ENCODE measurements around the gene SIGLEC7. TPM values are rescaled to one million over a fixed set of nuclear protein-coding genes. Genes with fewer than 3 reads are reported as not detected.

The SIGLEC7 gene
- total RNA-seq, 1 donor from 2014 or later, result not detected

DNA sequence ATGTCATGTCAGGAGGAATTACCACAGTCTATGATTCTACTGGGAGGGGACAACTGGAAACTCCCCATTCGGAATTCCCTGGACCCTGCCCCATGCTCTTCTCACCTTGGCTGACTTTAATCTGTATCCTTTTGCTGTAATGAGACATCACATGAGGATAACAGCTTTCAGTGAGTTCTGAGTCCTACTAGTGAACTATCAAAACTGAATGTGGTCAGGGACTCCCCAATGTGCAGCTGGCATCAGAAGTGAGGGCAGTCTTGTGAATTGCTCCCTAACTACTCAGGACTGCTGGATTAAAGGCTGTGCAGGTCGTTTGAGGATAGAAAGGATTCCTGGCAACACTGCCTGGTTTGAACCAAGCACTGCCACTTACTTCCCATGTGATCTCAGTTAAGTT lies 15.2 kb downstream of the SIGLEC7 start:
- DNase-seq (ENCODE audit: low read depth), result no peak
- TF ChIP-seq, protein P1, sequence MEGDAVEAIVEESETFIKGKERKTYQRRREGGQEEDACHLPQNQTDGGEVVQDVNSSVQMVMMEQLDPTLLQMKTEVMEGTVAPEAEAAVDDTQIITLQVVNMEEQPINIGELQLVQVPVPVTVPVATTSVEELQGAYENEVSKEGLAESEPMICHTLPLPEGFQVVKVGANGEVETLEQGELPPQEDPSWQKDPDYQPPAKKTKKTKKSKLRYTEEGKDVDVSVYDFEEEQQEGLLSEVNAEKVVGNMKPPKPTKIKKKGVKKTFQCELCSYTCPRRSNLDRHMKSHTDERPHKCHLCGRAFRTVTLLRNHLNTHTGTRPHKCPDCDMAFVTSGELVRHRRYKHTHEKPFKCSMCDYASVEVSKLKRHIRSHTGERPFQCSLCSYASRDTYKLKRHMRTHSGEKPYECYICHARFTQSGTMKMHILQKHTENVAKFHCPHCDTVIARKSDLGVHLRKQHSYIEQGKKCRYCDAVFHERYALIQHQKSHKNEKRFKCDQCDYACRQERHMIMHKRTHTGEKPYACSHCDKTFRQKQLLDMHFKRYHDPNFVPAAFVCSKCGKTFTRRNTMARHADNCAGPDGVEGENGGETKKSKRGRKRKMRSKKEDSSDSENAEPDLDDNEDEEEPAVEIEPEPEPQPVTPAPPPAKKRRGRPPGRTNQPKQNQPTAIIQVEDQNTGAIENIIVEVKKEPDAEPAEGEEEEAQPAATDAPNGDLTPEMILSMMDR (conservative IDR thresholded peaks at IDR 0.05; ENCODE audit: low read depth, low read length), result no peak
- H3K4me3 ChIP-seq (ENCODE audit: low read depth, low read length), result no peak overlapping the region

DNA sequence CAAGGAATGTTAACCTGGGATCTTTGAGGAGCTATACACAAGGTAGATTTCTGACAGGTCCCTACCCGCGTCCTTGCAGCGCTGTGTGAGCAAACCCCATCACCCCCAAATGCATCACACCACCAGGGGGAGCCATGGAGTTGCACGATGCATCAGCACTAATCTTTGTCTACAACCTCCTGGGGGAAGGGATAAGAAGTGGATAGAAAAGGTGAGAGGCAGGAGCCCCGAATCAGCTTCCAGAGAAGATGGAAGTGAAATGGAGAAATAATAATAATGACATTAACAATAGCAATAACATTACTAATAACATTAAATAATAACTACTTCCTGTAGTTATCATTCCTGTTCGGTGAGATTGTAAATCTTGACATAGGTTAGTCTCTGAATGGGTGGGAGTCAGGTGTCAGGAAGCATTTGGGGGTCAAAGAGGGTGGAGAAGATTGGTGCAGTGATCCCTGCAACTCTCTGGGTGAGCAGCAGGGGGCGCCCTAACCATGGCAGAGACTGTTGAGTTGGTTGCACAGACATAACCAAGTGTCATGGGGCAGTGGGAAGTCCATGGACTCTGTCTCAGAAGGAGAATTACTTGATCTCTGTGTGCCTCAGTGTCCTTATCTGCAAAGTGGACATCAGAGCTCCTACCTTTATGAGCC lies 16.5 kb downstream of the SIGLEC7 start:
- DNase-seq (ENCODE audit: low read depth), result no peak
- TF ChIP-seq, protein P1 (conservative IDR thresholded peaks at IDR 0.05; ENCODE audit: low read depth, low read length), result peak; percentile 70

DNA sequence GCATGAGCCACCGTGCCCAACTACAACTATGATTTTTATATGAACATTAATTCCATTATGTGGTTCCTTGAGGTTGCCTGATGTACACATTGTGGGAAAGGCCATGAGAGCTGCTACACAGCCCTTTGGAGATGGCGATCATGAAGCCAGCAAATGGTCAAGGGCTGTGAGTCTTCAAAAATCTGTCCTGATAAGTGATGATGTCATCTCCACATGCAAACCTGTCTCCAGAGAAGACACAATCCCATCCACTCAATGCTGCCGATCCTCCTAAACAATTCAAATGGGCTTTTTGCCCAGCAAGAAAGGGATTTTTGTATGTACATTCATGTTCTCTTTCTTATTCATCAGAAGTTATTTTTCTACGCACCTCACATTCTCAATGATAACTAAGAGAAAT lies 17.6 kb downstream of the SIGLEC7 start:
- DNase-seq (ENCODE audit: low read depth), result no peak
- H3K4me3 ChIP-seq (ENCODE audit: low read depth, low read length), result no peak overlapping the region
- TF ChIP-seq, protein P1 (conservative IDR thresholded peaks at IDR 0.05; ENCODE audit: low read depth, low read length), result no peak

More for the DNA sequence above, 16.5 kb downstream of the SIGLEC7 start:
- H3K4me3 ChIP-seq (ENCODE audit: low read depth, low read length), result no peak overlapping the region

DNA sequence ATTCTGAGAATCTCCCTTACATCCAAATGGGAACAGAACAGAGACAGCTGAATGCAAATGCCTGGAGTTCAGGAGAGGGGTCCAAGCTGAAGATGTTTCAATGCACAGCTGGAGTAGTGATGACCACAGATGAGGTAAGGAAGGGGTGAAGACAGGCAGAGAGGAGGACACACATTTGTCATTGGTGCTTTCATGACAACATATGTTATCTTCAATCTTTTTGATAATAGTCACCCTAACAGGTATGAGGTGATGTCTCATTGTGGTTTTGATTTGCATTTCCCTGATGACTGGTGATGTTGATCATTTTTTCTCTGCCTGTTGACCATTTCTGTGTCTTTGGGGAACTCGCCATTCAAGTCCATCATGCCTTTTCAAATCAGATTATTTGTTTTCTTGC lies 19.2 kb downstream of the SIGLEC7 start:
- DNase-seq (ENCODE audit: low read depth), result no peak
- TF ChIP-seq, protein P1 (conservative IDR thresholded peaks at IDR 0.05; ENCODE audit: low read depth, low read length), result no peak
- no peak overlapping the region for H3K4me3 ChIP-seq (ENCODE audit: low read depth, low read length)

DNA sequence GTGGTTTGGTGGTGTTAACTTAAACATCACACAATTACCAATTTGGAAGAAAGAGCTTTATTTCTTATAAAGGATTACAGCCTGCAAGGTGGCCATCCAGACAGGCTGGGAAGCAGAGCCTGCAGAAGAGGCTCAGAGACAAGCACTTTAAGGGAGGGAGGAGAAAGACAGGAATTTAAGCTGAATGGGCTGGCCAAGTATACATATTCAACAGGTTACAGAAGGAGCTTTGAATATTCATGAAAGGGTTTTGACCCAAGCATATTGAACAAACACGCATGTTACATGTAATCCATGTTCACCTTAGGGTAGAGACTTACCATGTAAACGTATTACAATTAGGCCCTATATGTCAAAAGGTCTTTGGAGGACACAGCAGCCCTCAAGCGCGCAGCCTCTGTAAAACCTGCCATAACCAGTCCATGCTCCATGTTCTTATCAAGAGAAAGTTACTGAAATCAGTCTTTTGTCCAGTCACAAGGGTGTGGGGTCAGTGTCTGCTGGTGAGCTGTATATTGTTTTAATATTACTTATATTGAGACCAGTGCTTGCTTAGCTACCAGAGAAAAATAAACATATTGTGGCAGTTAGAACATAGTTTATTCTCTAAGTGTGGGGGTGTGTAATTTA lies 19.9 kb downstream of the SIGLEC7 start:
- no peak overlapping the region for H3K4me3 ChIP-seq (ENCODE audit: low read depth, low read length)
- DNase-seq (ENCODE audit: low read depth), result no peak
- TF ChIP-seq, protein P1 (conservative IDR thresholded peaks at IDR 0.05; ENCODE audit: low read depth, low read length), result no peak

DNA sequence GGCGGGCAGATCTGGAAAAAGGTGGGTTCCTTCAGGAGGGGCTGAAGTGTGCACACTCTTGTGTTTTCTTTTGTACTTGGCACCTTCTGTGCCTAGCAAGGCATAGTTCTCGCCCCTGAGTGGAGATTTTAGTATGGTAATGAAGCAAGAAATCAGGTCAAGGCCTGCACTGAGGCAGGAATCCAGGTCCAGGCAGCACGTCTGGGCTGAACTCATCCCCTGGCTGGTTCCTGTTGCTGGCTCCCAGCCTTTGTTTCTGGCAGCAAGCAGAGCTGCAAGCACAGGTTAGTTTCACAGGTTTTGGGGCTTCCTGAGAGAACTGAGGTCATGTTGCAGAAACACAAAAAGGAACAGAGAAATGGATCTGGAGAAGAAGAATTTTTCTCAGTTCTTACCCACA lies 21.2 kb downstream of the SIGLEC7 start:
- TF ChIP-seq, protein P1 (conservative IDR thresholded peaks at IDR 0.05; ENCODE audit: low read depth, low read length), result no peak

DNA sequence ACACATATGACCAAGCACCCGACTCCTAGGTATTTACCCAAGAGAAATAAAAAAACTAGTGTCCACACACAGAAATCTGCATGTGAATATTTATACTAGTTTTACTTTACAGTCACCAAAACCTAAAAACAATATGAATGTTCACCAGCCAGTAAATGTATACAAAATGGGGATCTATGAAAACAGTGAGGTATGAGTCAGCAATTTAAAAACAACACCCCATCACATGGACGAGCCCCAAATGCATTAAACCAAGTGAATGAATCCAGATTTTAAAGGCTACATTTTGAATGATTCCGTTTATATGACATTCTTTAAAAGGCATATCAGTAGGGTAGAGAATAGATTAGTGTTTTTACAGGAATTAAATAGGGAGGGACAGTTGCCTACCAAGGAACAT lies 22.1 kb downstream of the SIGLEC7 start:
- no peak for DNase-seq (ENCODE audit: low read depth)
- TF ChIP-seq, protein P1 (conservative IDR thresholded peaks at IDR 0.05; ENCODE audit: low read depth, low read length), result no peak
- no peak overlapping the region for H3K4me3 ChIP-seq (ENCODE audit: low read depth, low read length)

More for the DNA sequence above, 21.2 kb downstream of the SIGLEC7 start:
- H3K4me3 ChIP-seq (ENCODE audit: low read depth, low read length), result no peak overlapping the region
- DNase-seq (ENCODE audit: low read depth), result no peak
